AG20443 (cell line): Measurements from ENCODE around the gene RARB.
A peak's percentile ranks its signal among the peaks of the same experiment; 100 is the strongest.

Experiments used
- DNase-seq: peaks from one replicate; pipeline ENCODE4 v3.0.0; 2012; ENCODE audit warnings: low spot score, mixed read lengths

The RARB gene

GRCh38 chr3:25554376-25554775, 126.3 kb downstream of the RARB start:
- no peak for DNase-seq

GRCh38 chr3:25555695-25556437, 127.8 kb downstream of the RARB start:
- DNase-seq = no peak

- DNase-seq = no peak
Measured at GRCh38 chr3:25556447-25556846, 128.4 kb downstream of the RARB start.

- peak; percentile 15 for DNase-seq
Measured at GRCh38 chr3:25557694-25558093, 129.6 kb downstream of the RARB start.

DNA sequence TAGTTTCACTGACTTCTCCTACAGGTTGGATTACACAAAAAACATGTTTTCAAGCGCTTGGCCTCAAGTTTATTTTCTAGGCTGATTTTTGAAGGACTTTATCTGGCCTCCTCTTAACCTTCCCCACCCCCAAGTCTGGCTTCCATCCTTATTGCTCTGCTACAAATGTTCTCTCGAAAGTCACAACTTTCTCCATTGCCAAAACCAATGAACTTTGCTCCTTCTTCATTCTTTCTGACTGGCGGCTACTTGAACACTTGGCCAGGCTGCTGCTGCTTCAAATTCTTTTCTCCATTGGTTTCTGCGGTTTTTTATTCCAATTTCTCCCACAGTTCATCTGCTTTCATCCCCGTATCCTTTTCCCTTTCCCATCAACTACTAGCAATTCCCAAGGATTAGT, 130.1 kb downstream of the RARB start:
- peak; percentile 18 for DNase-seq

- DNase-seq = no peak
Measured at GRCh38 chr3:25558796-25559195, 130.7 kb downstream of the RARB start.

GRCh38 chr3:25563601-25564000, 135.5 kb downstream of the RARB start:
- no peak for DNase-seq

DNA sequence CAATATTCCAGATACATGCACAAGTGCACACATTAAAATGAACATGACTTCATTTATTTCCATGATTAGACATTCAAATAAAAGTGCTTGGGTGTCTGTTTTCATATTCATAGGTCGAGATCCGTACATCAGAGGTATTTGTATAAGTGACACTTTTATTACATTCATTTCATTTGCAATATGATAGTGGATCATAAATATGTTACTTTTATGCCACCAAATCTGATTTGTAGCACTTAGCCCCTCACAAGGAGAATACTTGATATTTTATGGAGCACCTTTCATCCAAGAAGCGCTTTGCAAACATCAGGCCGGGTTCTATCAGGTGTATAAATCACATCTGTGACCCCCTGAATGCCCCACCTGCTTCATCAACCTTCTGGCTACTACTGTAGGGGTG, 136.0 kb downstream of the RARB start:
- DNase-seq = no peak

DNA sequence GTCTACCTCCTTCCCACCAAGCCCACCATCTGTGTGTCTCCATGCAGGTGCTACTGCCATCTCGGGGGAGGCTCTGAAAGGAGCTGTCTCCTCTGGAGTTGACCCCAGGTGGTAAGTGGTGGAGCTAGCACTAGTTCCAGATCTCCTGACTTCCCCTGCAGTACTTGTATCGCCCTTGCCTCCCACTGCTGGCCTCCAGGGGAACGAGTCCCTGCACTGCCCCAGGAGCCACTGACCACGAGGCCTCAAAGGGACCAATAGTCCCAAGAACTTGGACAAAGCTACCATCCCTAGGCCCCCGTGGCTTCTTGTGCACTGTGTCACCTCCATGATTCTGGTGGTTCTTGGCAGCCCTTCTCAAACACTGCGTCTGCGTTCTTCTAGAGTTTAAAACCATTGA, 137.7 kb downstream of the RARB start:
- DNase-seq = no peak

DNA sequence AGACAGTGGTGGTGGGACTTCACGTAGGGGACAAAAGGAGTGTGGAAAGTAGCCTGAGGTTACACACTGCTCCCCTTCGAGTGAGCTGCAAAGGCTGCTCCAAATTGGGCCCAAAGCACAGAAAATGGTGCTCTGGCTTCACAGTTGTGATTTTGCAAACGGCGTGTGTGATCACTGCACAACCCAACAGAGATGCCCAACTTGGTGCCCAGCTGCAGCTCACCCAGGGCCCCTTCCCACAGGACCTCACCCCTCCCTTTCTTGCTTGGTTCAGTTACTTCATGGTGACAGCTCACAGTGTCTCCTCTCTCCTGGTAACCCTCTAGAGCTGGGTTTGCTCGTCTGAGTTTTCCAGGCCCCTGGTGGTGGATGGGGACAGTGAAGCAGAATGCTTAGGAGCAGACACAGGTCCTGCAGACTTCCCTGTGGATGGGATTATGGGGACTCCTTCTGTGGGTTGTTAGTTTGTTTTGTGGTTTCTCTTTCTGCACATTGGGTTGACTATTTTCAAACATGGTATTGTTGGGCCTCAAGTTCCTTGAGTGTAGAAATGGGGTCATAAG, 138.4 kb downstream of the RARB start:
- DNase-seq = no peak

GRCh38 chr3:25567388-25567787, 139.3 kb downstream of the RARB start:
- no peak for DNase-seq

DNA sequence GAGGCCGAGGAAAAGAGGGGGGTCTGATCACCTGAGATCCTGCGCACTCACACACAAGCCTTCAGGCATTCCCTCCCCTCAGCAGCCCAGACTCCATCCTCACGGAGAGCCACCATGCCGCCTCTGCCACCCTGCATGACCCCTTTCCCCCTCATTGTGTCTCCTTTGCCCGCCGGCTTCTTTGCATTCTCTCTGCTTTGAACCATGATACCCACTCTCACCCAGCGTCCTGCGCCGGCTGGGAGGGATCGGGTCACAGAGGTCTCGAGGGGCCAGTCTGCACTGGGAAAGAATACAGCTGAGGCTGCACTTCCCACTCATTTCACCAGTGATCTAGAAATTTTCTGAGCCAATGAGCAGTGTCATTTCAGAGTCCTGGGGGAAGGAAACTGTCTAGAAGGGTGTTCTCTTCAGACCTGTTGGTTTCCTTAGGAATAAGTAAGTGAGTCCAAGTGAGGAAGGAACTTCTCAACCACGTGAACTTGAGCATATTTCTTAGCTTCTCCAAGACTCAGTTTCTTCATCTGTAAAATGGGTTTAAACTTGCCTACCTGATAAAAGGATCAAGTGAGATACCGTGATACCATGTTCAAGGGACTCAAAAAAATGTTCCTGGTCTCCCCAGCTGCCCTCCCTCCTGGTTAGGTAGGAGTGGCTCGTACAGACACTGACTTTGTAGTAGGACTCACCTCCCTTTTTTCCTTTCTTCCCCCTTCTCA, 139.9 kb downstream of the RARB start:
- no peak for DNase-seq

DNA sequence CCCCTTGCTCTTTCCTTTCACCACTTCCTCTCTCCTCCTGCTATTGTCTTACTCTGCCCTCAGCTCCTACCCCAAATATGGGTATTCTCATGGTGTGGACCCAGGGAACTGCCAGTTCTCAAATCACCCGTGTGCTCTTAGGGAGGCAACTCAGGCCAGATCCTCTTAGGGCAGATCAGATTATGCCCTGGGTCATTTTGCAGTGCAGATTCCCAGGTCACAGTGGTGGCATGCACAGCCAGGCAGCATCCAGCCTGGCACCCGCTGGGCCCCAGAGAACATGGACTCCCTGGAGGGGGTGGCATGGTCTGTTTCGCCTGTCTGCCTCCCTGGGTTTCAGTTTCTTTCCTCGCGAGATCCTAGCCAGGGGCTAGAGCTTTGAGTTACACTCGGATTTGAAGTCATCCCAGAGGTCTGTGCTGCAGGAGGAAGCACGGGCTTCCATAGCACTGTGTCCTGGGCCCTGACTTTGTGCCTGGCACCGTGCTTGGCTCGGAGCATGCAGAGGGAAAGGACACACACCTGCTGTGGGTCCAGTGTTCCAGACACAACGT, 140.5 kb downstream of the RARB start:
- no peak for DNase-seq

GRCh38 chr3:25571285-25571684, 143.2 kb downstream of the RARB start:
- DNase-seq = no peak

DNA sequence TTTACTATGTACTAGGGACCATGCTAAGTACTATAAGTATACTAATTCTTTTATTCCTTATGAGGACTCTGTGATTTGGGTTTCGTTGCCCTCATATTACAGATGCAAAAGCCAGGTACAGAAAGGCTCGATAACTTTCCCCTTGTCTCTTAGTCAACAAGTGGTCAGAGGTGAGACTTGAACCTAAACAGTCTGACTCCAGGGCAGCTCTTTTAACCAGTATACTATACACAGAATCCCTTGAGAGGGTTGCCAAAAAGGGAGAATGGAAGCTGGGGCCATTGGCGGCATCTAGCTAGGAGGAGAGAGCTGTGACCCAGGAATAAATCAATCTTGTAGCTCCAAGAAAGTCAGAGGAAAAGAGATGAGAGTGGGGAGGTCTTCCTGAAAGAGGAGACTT, 144.3 kb downstream of the RARB start:
- DNase-seq = no peak

DNA sequence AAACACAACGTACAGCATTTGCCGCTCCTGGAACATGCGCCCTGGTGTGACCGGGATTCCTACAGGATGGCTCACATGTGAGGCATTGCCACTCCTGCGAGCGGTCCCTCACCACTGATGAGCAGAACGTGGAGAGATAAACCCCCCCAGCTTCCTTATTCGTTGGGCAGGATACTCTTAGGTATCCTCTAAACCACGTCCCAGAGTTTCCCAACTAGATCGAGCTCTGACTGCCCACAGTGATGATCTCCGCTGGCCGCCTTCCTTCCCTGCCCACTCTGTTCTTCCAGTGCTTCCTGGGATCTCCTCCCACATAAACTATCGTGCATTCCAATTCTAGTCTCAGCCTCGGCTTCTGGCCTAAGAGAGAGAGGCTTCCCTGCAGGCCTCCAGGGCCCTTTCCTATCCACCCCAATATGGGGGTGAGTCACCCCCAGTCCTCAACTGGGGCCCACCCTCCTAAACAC, 144.9 kb downstream of the RARB start:
- no peak for DNase-seq

DNA sequence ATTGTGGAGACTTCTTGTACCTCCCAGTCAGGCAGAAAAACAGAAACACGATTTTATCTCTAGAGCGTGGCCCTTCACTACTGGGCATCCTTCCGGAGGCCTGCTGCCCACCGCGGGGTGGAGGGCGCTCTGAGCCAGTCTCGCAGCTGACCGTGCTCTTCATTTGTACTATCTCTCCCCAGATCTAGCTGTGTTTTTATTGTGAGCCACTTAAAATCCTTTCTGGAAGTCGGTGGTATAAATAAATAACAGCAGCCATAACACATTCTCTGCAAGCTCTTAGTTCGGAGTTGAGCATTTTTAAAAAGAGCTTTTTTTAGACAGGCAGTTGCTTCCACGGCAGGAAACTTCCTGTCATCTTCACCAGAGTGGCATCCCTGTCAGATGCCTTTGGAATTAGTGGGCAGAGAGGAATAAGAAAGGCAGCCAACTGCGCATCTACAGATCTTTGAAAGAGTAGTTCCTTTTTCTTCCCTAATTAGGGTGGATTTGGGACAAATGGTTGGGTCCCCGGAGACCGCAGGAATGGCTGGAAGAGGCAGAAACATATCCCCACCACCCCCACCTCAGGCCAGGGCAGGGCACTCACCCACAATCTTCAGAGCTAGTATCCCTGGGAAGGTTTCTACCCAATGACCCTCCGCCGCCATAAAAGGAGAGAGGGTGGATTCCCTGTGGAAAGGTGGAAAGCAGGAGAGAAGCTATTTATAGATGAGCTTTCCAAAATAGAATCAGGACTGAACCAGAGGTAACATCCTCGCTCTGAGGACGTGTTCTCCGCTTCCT, 145.5 kb downstream of the RARB start:
- DNase-seq = peak; percentile 62

GRCh38 chr3:25574172-25574765, 146.2 kb downstream of the RARB start:
- no peak for DNase-seq

DNA sequence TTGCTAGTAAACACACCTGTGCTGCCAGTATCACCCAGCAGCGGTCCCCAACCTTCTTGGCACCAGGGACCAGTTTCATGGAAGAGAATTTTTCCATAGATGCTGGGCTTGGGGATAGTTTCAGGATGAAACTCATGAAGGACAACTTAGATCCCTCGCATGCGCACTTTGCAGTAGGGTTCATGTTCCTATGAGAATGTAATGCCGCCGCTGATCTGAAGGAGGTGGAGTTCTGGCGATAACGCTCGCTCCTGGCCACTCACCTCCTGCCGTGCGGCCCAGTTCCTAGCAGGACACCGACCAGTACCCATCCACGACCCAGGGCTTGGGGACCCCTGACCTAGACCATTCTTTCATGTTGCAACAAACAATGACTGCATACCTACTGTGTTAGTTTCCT, 146.9 kb downstream of the RARB start:
- DNase-seq = no peak

DNA sequence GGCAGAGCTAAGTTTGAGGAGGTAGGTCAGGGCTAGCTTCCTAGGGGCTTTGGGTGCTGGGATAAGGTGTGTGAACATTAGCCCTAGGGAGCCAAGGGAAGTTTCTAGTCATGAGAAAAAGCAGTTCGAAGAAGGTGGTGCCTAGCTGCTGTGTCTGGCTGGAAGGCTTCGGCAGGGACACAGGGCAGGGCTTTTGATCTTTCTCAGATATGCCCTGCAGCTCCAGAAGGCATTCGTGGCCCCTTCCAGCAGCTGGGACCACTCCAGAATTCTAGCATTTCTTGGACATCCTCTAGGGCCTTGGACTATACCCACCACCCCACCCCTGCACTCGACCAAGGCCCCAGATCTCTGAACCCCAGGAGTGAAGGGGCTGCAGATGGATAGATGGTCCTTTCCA, 148.1 kb downstream of the RARB start:
- DNase-seq = no peak

DNA sequence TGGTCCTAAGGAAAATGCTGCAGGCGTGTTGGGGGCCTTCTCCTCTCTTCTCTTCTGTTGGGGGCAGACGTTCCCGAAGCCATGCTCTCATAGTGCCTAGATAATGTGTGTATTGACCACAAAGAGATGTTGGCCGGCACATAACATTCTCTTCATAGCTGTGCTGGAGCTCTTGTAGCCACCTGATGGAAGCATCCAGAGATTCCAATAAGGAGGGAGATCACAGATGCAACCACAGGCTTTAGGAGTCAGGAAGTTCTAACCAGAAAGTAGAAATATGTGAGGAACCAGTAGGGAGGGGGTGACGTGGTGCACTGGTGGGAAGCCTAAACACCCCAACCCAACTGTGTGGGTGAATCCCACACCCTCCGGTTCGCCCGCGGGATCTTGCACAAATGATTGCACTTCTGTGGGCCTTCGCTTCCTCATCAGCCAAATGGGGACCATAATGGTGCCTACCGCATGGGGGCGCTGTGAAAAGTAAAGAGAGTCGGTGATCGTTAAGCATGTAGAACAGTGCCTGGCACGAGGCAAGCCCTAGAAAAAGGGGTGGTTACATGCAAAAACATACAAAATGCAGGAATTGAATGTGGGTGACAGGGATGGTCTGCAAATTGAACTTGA, 148.9 kb downstream of the RARB start:
- no peak for DNase-seq
